HepG2 (cell line): ENCODE measurements around the gene MGMT.

Experiments used
- MIER3 ChIP-seq: IDR thresholded peaks from 2 replicates; pipeline ENCODE4 v1.6.1; 2016; ENCODE audit warnings: missing compliant biosample characterization, borderline replicate concordance
- NR2F1 ChIP-seq, 2 experiments: fragments of 450-650 bp in 1 of 2; formaldehyde crosslinking in 1 of 2; IDR thresholded peaks; 2 replicates each; pipeline versions ENCODE4 v1.5.0 to v1.6.1; 2016 to 2020; ENCODE audit warnings: mild to moderate bottlenecking in 1 of 2, missing compliant biosample characterization in 1 of 2, missing genetic modification reagents in 1 of 2, moderate library complexity in 1 of 2
- POLR2A ChIP-seq, 2 experiments: IDR thresholded peaks; 2 replicates each; pipeline ENCODE4 v1.6.1; 2011; ENCODE audit warnings: low read depth in 2 of 2, low read length in 2 of 2, mild to moderate bottlenecking in 1 of 2, moderate library complexity in 1 of 2; ENCODE audit not compliant: insufficient read depth in 1 of 2
- REST ChIP-seq, 2 experiments: IDR thresholded peaks; 2 replicates each; pipeline ENCODE4 v1.6.1; 2011 to 2012; ENCODE audit warnings: low read length in 2 of 2, borderline replicate concordance in 1 of 2, low read depth in 1 of 2, mild to moderate bottlenecking in 1 of 2, moderate library complexity in 1 of 2
- SIX1 ChIP-seq: sonication (generic); formaldehyde crosslinking; IDR thresholded peaks from 2 replicates; pipeline ENCODE4 v1.4.0; 2020; ENCODE audit warnings: missing genetic modification reagents, borderline replicate concordance
- SP140L ChIP-seq: sonication (generic); formaldehyde crosslinking; IDR thresholded peaks from 2 replicates; pipeline ENCODE4 v1.4.0; 2020; ENCODE audit warnings: missing genetic modification reagents, borderline replicate concordance
- USF2 ChIP-seq, 2 experiments: sonication (generic) in 1 of 2; formaldehyde crosslinking in 1 of 2; IDR thresholded peaks; 2 replicates each; pipeline versions ENCODE4 v1.5.1 to v1.6.1; 2011 to 2020; ENCODE audit warnings: borderline replicate concordance in 1 of 2, low read depth in 1 of 2, low read length in 1 of 2, mild to moderate bottlenecking in 1 of 2, missing genetic modification reagents in 1 of 2, moderate library complexity in 1 of 2
- ZNF138 ChIP-seq: sonication (generic); formaldehyde crosslinking; IDR thresholded peaks from 2 replicates; pipeline ENCODE4 v1.5.0; 2020; ENCODE audit warnings: mild to moderate bottlenecking, low read depth, missing genetic modification reagents

- TF ChIP-seq POLR2A (IDR thresholded peaks at IDR 0.05; ENCODE audit: insufficient read depth in 1 of 2, low read depth in 2 of 2, low read length in 2 of 2) (no peak), USF2 (IDR thresholded peaks at IDR 0.05; ENCODE audit: low read depth, low read length) (no peak), USF2 (CRISPR knock-in tag; IDR thresholded peaks at IDR 0.05; ENCODE audit: borderline replicate concordance) (no peak), ZNF138 (CRISPR knock-in tag) (no peak), SIX1 (CRISPR knock-in tag) (no peak), REST (IDR thresholded peaks at IDR 0.05; ENCODE audit: borderline replicate concordance in 1 of 2, low read depth in 1 of 2, low read length in 2 of 2) (no peak), NR2F1 (CRISPR knock-in tag; IDR thresholded peaks at IDR 0.05) (no peak), MIER3 (CRISPR knock-in tag) (no peak), SP140L (CRISPR knock-in tag) (no peak)
These were observed 71.2 kb downstream of the MGMT start for GRCh38 chr10:129538236-129538635.
